VCaP (cell line): ENCODE data around the gene BMP4.

Experiments used
- H3K27ac ChIP-seq: fragments of 450-650 bp; 2 replicates; pipeline ENCODE4 v1.5.1; 2017
- TF ChIP-seq, protein P1 (sequence below): fragments of 450-650 bp; conservative IDR thresholded peaks from 2 replicates; pipeline ENCODE4 v1.5.1; 2017; ENCODE audit warnings: mild to moderate bottlenecking, moderate library complexity

The BMP4 gene

DNA sequence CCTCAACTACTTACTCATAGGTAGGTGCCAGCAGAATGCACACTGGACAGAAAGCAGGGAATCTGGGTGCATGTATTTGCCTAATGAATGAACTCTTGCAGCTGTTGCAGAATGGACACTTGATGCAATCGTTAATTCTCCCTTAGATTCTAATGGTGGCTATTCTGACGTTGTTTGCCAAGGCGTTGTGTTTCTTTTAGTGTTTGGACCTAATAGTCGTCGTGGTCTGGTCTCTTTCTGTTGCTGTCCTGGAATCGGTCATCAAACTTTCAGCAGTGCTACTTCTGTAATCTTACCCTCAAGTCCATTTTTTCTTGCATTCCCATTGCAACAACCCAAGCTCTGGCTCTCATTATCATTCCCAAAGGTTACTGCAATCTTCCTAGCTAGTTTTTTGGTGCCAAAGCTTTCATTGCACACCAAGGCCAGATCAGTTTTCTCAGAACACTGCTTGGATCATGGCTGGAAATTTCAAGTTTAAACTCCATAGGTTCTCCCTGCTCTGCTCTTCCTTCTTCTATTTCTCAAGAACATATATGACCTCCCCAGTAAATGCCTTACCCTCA lies 31.3 kb downstream of the BMP4 start:
- TF ChIP-seq, protein P1, sequence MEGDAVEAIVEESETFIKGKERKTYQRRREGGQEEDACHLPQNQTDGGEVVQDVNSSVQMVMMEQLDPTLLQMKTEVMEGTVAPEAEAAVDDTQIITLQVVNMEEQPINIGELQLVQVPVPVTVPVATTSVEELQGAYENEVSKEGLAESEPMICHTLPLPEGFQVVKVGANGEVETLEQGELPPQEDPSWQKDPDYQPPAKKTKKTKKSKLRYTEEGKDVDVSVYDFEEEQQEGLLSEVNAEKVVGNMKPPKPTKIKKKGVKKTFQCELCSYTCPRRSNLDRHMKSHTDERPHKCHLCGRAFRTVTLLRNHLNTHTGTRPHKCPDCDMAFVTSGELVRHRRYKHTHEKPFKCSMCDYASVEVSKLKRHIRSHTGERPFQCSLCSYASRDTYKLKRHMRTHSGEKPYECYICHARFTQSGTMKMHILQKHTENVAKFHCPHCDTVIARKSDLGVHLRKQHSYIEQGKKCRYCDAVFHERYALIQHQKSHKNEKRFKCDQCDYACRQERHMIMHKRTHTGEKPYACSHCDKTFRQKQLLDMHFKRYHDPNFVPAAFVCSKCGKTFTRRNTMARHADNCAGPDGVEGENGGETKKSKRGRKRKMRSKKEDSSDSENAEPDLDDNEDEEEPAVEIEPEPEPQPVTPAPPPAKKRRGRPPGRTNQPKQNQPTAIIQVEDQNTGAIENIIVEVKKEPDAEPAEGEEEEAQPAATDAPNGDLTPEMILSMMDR: no peak
- H3K27ac ChIP-seq: no peak overlapping the region

DNA sequence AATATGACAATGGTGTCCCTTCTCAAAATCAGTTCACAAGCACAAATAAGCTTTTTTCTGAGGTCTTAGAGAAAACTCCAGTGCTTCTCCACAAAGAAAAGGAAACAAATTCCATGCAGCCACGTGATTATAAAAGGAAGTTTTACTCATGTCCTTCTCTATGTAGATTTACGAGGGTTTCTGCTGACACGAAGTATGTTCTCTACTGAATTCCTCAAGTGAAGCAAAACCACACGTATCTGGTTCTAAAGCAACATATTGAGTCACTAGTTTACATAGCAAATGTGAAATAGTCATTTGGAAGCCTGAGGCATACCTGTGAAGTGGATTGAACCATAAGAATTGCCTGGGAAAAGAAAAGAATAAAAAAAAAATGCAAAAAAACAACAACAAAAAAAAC lies 31.9 kb downstream of the BMP4 start:
- TF ChIP-seq, protein P1: no peak
- H3K27ac ChIP-seq: no peak overlapping the region

GRCh38 chr14:53921027-53921426 lies 35.6 kb downstream of the BMP4 start:
- TF ChIP-seq, protein P1: no peak
- no peak overlapping the region for H3K27ac ChIP-seq

DNA sequence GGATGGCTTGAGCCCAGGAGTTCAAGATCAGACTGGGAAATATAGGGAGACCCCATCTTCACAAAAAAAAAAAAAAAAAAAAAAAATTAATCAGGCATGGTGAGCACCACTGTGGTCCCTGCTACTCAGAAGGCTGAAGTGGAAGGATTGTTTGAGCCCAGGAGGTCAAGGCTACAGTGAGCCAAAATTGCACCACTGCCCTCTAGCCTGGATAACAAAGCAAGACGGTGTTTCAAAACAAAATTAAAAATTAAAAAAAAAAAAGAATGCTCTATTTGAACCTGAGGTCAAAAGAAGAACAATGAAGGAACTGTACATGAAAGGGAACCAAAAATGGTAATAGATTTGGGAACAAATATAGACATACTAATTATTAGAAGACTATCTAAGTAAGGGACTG lies 40.4 kb downstream of the BMP4 start:
- no peak overlapping the region for H3K27ac ChIP-seq
- TF ChIP-seq, protein P1: no peak

GRCh38 chr14:53915364-53916014 lies 41.1 kb downstream of the BMP4 start:
- TF ChIP-seq, protein P1: no peak

DNA sequence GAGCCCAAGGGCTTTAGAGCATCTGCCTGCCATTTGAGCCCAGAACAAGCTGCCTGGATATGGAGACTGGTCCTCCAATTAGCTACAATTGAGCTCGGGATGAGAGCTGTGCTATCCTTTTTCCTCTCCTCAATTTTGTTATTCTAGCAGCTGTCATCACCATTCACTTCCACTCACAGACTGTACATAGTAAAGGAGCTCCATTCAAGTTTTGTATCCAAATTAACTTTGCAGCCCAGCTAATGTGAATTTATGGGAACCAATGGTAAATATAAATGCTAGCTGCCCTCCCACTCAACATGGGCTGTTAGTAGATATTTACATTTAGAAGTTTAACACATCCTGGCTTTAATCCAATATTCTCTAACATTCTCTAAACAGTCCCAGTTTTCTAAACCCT lies 44.6 kb downstream of the BMP4 start:
- TF ChIP-seq, protein P1: no peak
- H3K27ac ChIP-seq: no peak overlapping the region

More at GRCh38 chr14:53915364-53916014, 41.1 kb downstream of the BMP4 start:
- H3K27ac ChIP-seq: no peak overlapping the region

- no peak overlapping the region for H3K27ac ChIP-seq
- TF ChIP-seq, protein P1: no peak
Observed at GRCh38 chr14:53908416-53908815, 48.2 kb downstream of the BMP4 start.
